ENCODE data around the gene FBXW11.
"Not testable (repeated sequence)": the region's sequence is repeated elsewhere in the genome, so short reads cannot be mapped to it uniquely, and the experiment has no call there.

The FBXW11 gene

DNA sequence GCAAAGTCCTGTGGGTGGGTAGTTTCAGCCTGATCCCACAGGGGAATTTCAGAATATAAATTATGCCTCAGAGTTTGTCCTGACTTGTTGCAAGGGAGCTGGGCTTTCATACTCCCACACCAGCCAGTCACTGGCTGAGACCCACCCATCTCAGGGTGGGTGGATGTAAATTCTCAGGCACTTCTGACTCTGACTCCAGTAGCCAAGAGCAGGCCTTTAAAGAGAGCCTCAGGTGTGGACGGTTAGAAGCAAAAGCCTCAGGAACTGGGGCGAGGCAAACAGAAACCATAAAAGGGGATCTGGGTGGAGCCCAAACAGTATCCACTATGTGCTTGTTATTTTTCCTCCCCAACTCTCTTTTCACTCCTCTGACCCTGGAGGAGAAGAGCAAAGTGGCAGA, 28.6 kb upstream of the FBXW11 start:
- POLR2A ChIA-PET = no interaction called here
- TF ChIP-seq SUZ12 (IDR thresholded peaks at IDR 0.05) (no peak), ELF4 (IDR thresholded peaks at IDR 0.05) (no peak), NFRKB (IDR thresholded peaks at IDR 0.05) (no peak), ARNT (IDR thresholded peaks at IDR 0.05) (no peak), L3MBTL2 (conservative IDR thresholded peaks at IDR 0.05) (no peak), LEF1 (IDR thresholded peaks at IDR 0.05; ENCODE audit: borderline replicate concordance) (no peak), CTBP1 (IDR thresholded peaks at IDR 0.05; ENCODE audit: borderline replicate concordance) (no peak), TARDBP (IDR thresholded peaks at IDR 0.05) (no peak), FOXA1 (IDR thresholded peaks at IDR 0.05) (no peak), FOXM1 (IDR thresholded peaks at IDR 0.05; ENCODE audit: borderline replicate concordance) (no peak), ZNF384 (IDR thresholded peaks at IDR 0.05) (no peak), BHLHE40 (IDR thresholded peaks at IDR 0.05; ENCODE audit: borderline replicate concordance) (no peak), SP1 (IDR thresholded peaks at IDR 0.05) (no peak)
- TF ChIP-seq, protein P1, sequence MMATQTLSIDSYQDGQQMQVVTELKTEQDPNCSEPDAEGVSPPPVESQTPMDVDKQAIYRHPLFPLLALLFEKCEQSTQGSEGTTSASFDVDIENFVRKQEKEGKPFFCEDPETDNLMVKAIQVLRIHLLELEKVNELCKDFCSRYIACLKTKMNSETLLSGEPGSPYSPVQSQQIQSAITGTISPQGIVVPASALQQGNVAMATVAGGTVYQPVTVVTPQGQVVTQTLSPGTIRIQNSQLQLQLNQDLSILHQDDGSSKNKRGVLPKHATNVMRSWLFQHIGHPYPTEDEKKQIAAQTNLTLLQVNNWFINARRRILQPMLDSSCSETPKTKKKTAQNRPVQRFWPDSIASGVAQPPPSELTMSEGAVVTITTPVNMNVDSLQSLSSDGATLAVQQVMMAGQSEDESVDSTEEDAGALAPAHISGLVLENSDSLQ (IDR thresholded peaks at IDR 0.05) = no peak
- DNase-seq (ENCODE audit: extremely low spot score) = no peak
- CTCF ChIA-PET = interaction anchor here (0.7 kb wide), 1 partner anchor 25 kb away, joined by 3 read pairs; no protein-coding TSS in a partner anchor

DNA sequence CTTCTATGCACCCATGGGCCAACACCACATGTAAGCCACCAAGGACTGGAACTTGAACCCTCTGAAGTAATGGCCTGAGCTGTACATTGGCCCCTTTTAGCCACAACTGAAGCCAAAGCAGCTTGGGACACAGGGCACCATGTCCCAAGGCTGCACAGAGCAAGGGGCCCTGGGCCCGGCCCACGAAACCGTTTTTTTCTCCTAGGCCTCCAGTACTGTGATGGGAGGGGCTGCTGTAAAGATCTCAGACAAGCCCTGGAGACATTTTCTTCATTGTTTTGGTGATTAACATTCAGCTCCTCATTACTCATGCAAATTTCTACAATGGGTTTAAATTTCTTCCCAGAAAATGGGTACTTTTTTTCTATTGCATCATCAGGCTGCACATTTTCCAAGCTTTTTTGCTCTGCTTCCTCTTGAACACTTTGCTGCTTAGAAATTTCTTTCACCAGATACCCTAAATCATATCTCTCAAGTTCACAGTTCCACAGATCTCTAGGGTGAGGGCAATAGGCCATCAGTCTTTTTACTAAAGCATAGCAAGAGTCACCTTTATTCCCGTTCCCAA, 25.5 kb upstream of the FBXW11 start:
- no peak for DNase-seq (ENCODE audit: extremely low spot score)
- TF ChIP-seq L3MBTL2 (conservative IDR thresholded peaks at IDR 0.05) = no peak
- TF ChIP-seq NFRKB (IDR thresholded peaks at IDR 0.05) = no peak
- no peak for TF ChIP-seq CTBP1 (IDR thresholded peaks at IDR 0.05; ENCODE audit: borderline replicate concordance)
- TF ChIP-seq HDGF (IDR thresholded peaks at IDR 0.05; ENCODE audit: borderline replicate concordance) = no peak
- no peak for TF ChIP-seq ELF4 (IDR thresholded peaks at IDR 0.05)
- no peak for TF ChIP-seq ZNF384 (IDR thresholded peaks at IDR 0.05)
- no peak for TF ChIP-seq TARDBP (IDR thresholded peaks at IDR 0.05)
- TF ChIP-seq FOXK2 (IDR thresholded peaks at IDR 0.05) = no peak
- no peak for TF ChIP-seq LEF1 (IDR thresholded peaks at IDR 0.05; ENCODE audit: borderline replicate concordance)
- ChIA-PET POLR2A (no interaction called here), CTCF (interaction anchor here (0.6 kb wide), 1 partner anchor 74 kb away, joined by 3 read pairs; no protein-coding TSS in a partner anchor)

DNA sequence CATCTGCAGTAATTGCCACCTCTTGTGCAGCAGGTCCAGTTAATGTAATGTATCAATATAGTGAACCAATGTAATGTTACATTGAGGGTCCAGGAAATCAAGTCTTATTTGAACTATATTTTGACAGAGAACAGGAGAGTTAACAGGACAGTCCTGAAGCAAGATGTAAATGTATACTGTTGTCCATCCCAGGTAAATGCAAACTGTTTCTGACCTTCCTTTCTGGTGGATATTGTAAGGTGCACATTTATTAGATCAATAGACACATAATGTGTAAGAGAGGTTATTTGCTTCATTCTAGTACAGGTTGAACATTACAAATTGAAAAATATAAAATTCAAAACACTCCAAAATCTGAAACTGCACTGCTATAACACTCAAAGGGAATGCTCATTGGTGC, 23.4 kb upstream of the FBXW11 start:
- POLR2A ChIA-PET = no interaction called here
- no peak for DNase-seq (ENCODE audit: extremely low spot score)
- no peak for TF ChIP-seq FOXA1 (IDR thresholded peaks at IDR 0.05)
- TF ChIP-seq ARNT (IDR thresholded peaks at IDR 0.05) = no peak
- no peak for TF ChIP-seq ELF4 (IDR thresholded peaks at IDR 0.05)
- TF ChIP-seq HDGF (IDR thresholded peaks at IDR 0.05; ENCODE audit: borderline replicate concordance) = no peak
- no peak for TF ChIP-seq BHLHE40 (IDR thresholded peaks at IDR 0.05; ENCODE audit: borderline replicate concordance)
- no peak for TF ChIP-seq ZNF384 (IDR thresholded peaks at IDR 0.05)
- TF ChIP-seq FOXM1 (IDR thresholded peaks at IDR 0.05; ENCODE audit: borderline replicate concordance) = no peak
- TF ChIP-seq CTBP1 (IDR thresholded peaks at IDR 0.05; ENCODE audit: borderline replicate concordance) = no peak
- no peak for TF ChIP-seq SUZ12 (IDR thresholded peaks at IDR 0.05)
- no peak for TF ChIP-seq FOXK2 (IDR thresholded peaks at IDR 0.05)
- TF ChIP-seq NFRKB (IDR thresholded peaks at IDR 0.05) = no peak
- TF ChIP-seq TARDBP (IDR thresholded peaks at IDR 0.05) = no peak
- no peak for TF ChIP-seq SP1 (IDR thresholded peaks at IDR 0.05)
- CTCF ChIA-PET = interaction anchor here (1.1 kb wide), 1 partner anchor 29 kb away, joined by 3 read pairs; no protein-coding TSS in a partner anchor

DNA sequence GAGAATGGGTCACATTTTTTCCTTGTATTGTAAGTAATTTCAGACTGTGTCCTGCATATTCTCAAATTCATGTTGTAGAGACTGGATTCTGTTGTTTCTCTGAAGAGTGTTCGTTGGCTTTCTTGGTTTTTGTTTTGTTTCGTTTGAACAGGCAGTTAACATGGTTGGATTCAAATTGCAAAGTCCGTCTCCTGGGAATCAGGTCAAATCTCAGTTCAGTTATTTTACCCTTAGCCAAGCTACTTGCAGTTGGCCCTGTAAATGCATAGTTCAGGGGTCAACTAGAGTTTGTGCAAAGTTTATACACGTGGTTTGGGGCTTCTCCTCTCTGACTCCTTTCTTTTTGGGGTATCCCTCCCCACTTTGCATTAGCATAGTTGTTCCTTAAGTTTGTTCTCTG, 21.7 kb upstream of the FBXW11 start:
- POLR2A ChIA-PET = interaction anchor here (0.6 to 0.9 kb wide), 3 partner anchors 11 to 107 kb away, joined by 3 to 6 read pairs (median 3); partner anchors contain the start of gene FBXW11
- TF ChIP-seq, protein P1 (IDR thresholded peaks at IDR 0.05) = no peak
- TF ChIP-seq FOXA1 (IDR thresholded peaks at IDR 0.05) (no peak), LEF1 (IDR thresholded peaks at IDR 0.05; ENCODE audit: borderline replicate concordance) (no peak), SUZ12 (IDR thresholded peaks at IDR 0.05) (no peak), FOXK2 (IDR thresholded peaks at IDR 0.05) (no peak), SP1 (IDR thresholded peaks at IDR 0.05) (no peak), HDGF (IDR thresholded peaks at IDR 0.05; ENCODE audit: borderline replicate concordance) (no peak), CTBP1 (IDR thresholded peaks at IDR 0.05; ENCODE audit: borderline replicate concordance) (no peak)
- CTCF ChIA-PET = interaction anchor here (0.8 kb wide), 1 partner anchor 21 kb away, joined by 3 read pairs; the partner anchor contains the start of gene FBXW11
- no peak for DNase-seq (ENCODE audit: extremely low spot score)

DNA sequence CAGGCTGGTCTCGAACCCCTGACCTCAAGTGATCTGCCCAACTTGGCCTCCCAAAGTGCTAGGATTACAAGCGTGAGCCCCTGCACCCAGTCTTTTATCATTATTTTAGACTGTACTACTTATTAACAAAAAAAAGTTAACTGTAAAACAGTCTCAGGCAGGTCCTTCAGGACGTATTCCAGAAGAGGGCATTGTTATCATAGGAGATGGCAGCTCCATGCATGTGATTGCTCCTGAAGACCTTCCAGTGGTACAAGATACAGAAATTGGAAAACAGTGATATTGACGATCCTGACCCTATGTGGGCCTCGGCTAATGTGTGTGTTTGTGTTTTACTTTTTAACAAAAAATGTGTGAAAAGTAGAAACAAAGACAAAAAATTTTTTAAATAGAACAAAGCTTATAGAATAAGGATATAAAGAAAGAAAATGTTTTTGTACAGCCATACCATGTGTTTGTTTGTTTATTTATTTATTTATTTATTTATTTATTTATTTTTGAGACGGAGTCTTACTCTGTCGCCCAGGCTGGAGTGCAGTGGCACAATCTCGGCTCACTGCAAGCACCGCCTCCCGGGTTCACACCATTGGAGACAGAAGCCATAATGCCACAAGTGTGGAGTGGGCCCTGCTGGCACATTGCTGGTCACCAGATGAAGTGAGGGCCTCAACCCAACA, 13.8 kb upstream of the FBXW11 start:
- ChIA-PET POLR2A (interaction anchor here (4.2 kb wide), 1 partner anchor 13 kb away, joined by 18 read pairs; the partner anchor contains the start of gene FBXW11), CTCF (interaction anchor here (1.1 kb wide), 1 partner anchor 112 kb away, joined by 4 read pairs; no protein-coding TSS in a partner anchor)
- not testable (repeated sequence) for DNase-seq (ENCODE audit: extremely low spot score)

DNA sequence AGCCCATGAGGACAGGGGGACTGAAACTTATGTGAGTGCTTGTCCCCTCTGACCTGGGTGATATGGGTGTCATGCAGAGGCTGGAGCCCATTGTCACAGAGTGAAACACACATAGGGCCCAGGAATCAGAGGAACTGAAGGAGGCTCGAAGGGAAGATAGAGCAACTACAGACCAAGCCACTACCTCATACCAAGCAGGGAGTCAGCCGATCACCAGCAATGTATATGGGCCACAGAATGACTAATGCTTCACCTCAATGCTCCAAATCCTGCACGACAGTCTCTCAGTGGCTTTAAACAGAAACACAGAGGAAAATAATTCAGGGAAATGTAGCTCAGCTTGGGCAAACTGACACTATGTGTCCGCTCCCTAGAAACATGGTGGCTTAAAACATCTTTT, 8.9 kb upstream of the FBXW11 start:
- TF ChIP-seq FOXK2 (IDR thresholded peaks at IDR 0.05) = no peak
- TF ChIP-seq SUZ12 (IDR thresholded peaks at IDR 0.05) = no peak
- TF ChIP-seq HDGF (IDR thresholded peaks at IDR 0.05; ENCODE audit: borderline replicate concordance) = no peak
- no peak for TF ChIP-seq FOXM1 (IDR thresholded peaks at IDR 0.05; ENCODE audit: borderline replicate concordance)
- TF ChIP-seq ZNF384 (IDR thresholded peaks at IDR 0.05) = no peak
- no peak for TF ChIP-seq TARDBP (IDR thresholded peaks at IDR 0.05)
- TF ChIP-seq BHLHE40 (IDR thresholded peaks at IDR 0.05; ENCODE audit: borderline replicate concordance) = no peak
- TF ChIP-seq NFRKB (IDR thresholded peaks at IDR 0.05) = no peak
- TF ChIP-seq ELF4 (IDR thresholded peaks at IDR 0.05) = no peak
- TF ChIP-seq ARNT (IDR thresholded peaks at IDR 0.05) = no peak
- no peak for TF ChIP-seq LEF1 (IDR thresholded peaks at IDR 0.05; ENCODE audit: borderline replicate concordance)
- TF ChIP-seq, protein P1 (IDR thresholded peaks at IDR 0.05) = no peak
- TF ChIP-seq CTBP1 (IDR thresholded peaks at IDR 0.05; ENCODE audit: borderline replicate concordance) = no peak
- TF ChIP-seq FOXA1 (IDR thresholded peaks at IDR 0.05) = no peak
- TF ChIP-seq L3MBTL2 (conservative IDR thresholded peaks at IDR 0.05) = no peak
- TF ChIP-seq SP1 (IDR thresholded peaks at IDR 0.05) = no peak
- POLR2A ChIA-PET = no interaction called here
- DNase-seq (ENCODE audit: extremely low spot score) = no peak
- CTCF ChIA-PET = no interaction called here
